IMR-90 (cell line): ENCODE measurements around the gene EMSY. TPM values are rescaled to one million over a fixed set of nuclear protein-coding genes. Genes with fewer than 3 reads are reported as not detected.

Experiments
- ATAC-seq: fragments of 200-7000 bp; cut with Tn5 transposase; 2 replicates; pipeline ENCODE4 v1.9.1; 2020; ENCODE audit warnings: low read depth, mild to moderate bottlenecking, moderate library complexity
- BruUV-seq: library from RNA; stranded (reverse); fragments of 400-500 nt; replicated peaks from 2 replicates; lab custom pipeline; 2021; lab: Mats Ljungman, UMichigan
- CTCF ChIA-PET: fragments of 300-600 bp; formaldehyde crosslinking; extraction: SDS; loops from one replicate; lab custom pipeline; 2021; ENCODE audit warnings: antibody characterized with exemption; lab: Yijun Ruan, JAX
- POLR2A ChIA-PET: fragments of 300-600 bp; sonication (Branson Sonifier 250); formaldehyde crosslinking; loops from one replicate; lab custom pipeline; 2022; ENCODE audit warnings: antibody characterized with exemption; ENCODE audit not compliant: unreplicated experiment; lab: Charles Lee
- DNase-seq: peaks from one replicate; pipeline ENCODE4 v3.0.0; 2013
- H2AFZ ChIP-seq: replicated peaks from 2 replicates; pipeline ENCODE3; 2013; ENCODE audit warnings: low read length, mild to moderate bottlenecking; ENCODE audit not compliant: poor library complexity
- H2AK5ac ChIP-seq: 2 replicates; pipeline ENCODE4 v1.6.1; 2013; ENCODE audit warnings: low read depth, low read length, inconsistent platforms
- H2AK9ac ChIP-seq: replicated peaks from 2 replicates; pipeline ENCODE3; 2013; ENCODE audit warnings: mild to moderate bottlenecking, low read depth, low read length, moderate library complexity; ENCODE audit not compliant: poor library complexity
- H2BK120ac ChIP-seq: 2 replicates; pipeline ENCODE4 v1.6.1; 2013; ENCODE audit warnings: low read depth, low read length, inconsistent platforms
- H2BK15ac ChIP-seq: 3 replicates; pipeline ENCODE4 v1.6.1; 2013; ENCODE audit warnings: low read depth, low read length, inconsistent platforms
- H2BK20ac ChIP-seq: 2 replicates; pipeline ENCODE4 v1.6.1; 2013; ENCODE audit warnings: low read depth, mild to moderate bottlenecking, inconsistent platforms, low read length, moderate library complexity
- H2BK5ac ChIP-seq: 2 replicates; pipeline ENCODE4 v1.6.1; 2013; ENCODE audit warnings: mild to moderate bottlenecking, low read depth, low read length, inconsistent platforms; ENCODE audit not compliant: poor library complexity, severe bottlenecking
- H3K14ac ChIP-seq: replicated peaks from 2 replicates; pipeline ENCODE4 v1.6.1; 2013; ENCODE audit warnings: low read depth, low read length, inconsistent platforms
- H3K18ac ChIP-seq: 2 replicates; pipeline ENCODE4 v1.6.1; 2013; ENCODE audit warnings: low read depth, low read length, control low read depth
- H3K23ac ChIP-seq: 2 replicates; pipeline ENCODE4 v1.6.1; 2013; ENCODE audit warnings: low read depth, low read length, inconsistent platforms
- H3K27ac ChIP-seq: 2 replicates; pipeline ENCODE4 v1.5.1; 2013; ENCODE audit warnings: mild to moderate bottlenecking, control low read depth, low read length; ENCODE audit not compliant: insufficient read depth
- H3K27me3 ChIP-seq: 2 replicates; pipeline ENCODE4 v1.6.1; 2013; ENCODE audit warnings: low read length; ENCODE audit not compliant: control insufficient read depth, insufficient read depth
- H3K36me3 ChIP-seq: 2 replicates; pipeline ENCODE4 v1.6.1; 2013; ENCODE audit warnings: low read length, mixed read lengths; ENCODE audit not compliant: control insufficient read depth, insufficient read depth
- H3K4ac ChIP-seq: 2 replicates; pipeline ENCODE4 v1.6.1; 2013; ENCODE audit warnings: low read depth, low read length, inconsistent platforms
- H3K4me1 ChIP-seq: 2 replicates; pipeline ENCODE4 v1.6.1; 2013; ENCODE audit warnings: low read length, mixed read lengths; ENCODE audit not compliant: control insufficient read depth, insufficient read depth
- H3K4me2 ChIP-seq: 2 replicates; pipeline ENCODE4 v1.6.1; 2013; ENCODE audit warnings: low read depth, mild to moderate bottlenecking, control low read depth, low read length, moderate library complexity
- H3K4me3 ChIP-seq: 2 replicates; pipeline ENCODE4 v1.5.1; 2013; ENCODE audit warnings: low read depth, mild to moderate bottlenecking, control low read depth, low read length, moderate library complexity; ENCODE audit not compliant: insufficient read depth
- H3K56ac ChIP-seq: 2 replicates; pipeline ENCODE4 v1.6.1; 2013; ENCODE audit warnings: low read length, inconsistent platforms; ENCODE audit not compliant: insufficient read depth; ENCODE audit errors: extremely low read depth
- H3K79me1 ChIP-seq, 2 experiments: 2 replicates each; pipeline ENCODE4 v1.6.1; 2013; ENCODE audit warnings: low read length in 2 of 2, inconsistent platforms in 1 of 2, low read depth in 1 of 2
- H3K9ac ChIP-seq: 2 replicates; pipeline ENCODE4 v1.6.1; 2013; ENCODE audit warnings: low read depth, low read length, control low read depth
- H3K9me1 ChIP-seq: 2 replicates; pipeline ENCODE4 v1.6.1; 2013; ENCODE audit warnings: low read length, inconsistent platforms; ENCODE audit not compliant: insufficient read depth
- H3K9me3 ChIP-seq: 2 replicates; pipeline ENCODE4 v1.6.1; 2013; ENCODE audit warnings: low read length; ENCODE audit not compliant: control insufficient read depth, insufficient read depth
- H4K20me1 ChIP-seq: 2 replicates; pipeline ENCODE4 v1.6.1; 2013; ENCODE audit warnings: low read length, inconsistent platforms; ENCODE audit not compliant: insufficient read depth
- H4K5ac ChIP-seq: 2 replicates; pipeline ENCODE4 v1.6.1; 2013; ENCODE audit warnings: mild to moderate bottlenecking, low read depth, low read length, control low read depth
- H4K8ac ChIP-seq, 2 experiments: 2 replicates each; pipeline ENCODE4 v1.6.1; 2013; ENCODE audit warnings: low read depth in 2 of 2, low read length in 2 of 2, control low read depth in 1 of 2, inconsistent platforms in 1 of 2
- H4K91ac ChIP-seq: 2 replicates; pipeline ENCODE4 v1.6.1; 2013; ENCODE audit warnings: low read depth, low read length, inconsistent platforms; ENCODE audit not compliant: insufficient read depth
- BHLHE40 ChIP-seq: fragments of 150-350 bp; IDR thresholded peaks from 2 replicates; pipeline ENCODE4 v1.6.1; 2016; ENCODE audit warnings: mild to moderate bottlenecking, low read depth, low read length
- CEBPB ChIP-seq: IDR thresholded peaks from 2 replicates; pipeline ENCODE4 v1.6.1; 2012; ENCODE audit warnings: low read depth, low read length, improper control_type of control experiment
- CHD1 ChIP-seq: IDR thresholded peaks from 2 replicates; pipeline ENCODE4 v1.6.1; 2012; ENCODE audit warnings: low read depth, low read length, improper control_type of control experiment
- CTCF ChIP-seq: conservative IDR thresholded peaks from 2 replicates; pipeline ENCODE4 v1.5.1; 2012; ENCODE audit warnings: mild to moderate bottlenecking, low read depth, low read length, improper control_type of control experiment
- ELK1 ChIP-seq: fragments of 150-350 bp; IDR thresholded peaks from 2 replicates; pipeline ENCODE4 v1.6.1; 2016; ENCODE audit warnings: low read depth, mild to moderate bottlenecking, low read length, moderate library complexity, borderline replicate concordance
- FOS ChIP-seq: fragments of 150-350 bp; IDR thresholded peaks from 2 replicates; pipeline ENCODE4 v1.6.1; 2016; ENCODE audit warnings: low read depth, low read length
- MAFK ChIP-seq: IDR thresholded peaks from 2 replicates; pipeline ENCODE4 v1.6.1; 2012; ENCODE audit warnings: low read depth, low read length, improper control_type of control experiment
- MAZ ChIP-seq: IDR thresholded peaks from 2 replicates; pipeline ENCODE4 v1.6.1; 2012; ENCODE audit warnings: low read depth, mild to moderate bottlenecking, low read length, improper control_type of control experiment, moderate library complexity, borderline replicate concordance
- NFE2L2 ChIP-seq: fragments of 150-350 bp; IDR thresholded peaks from 2 replicates; pipeline ENCODE4 v1.6.1; 2016; ENCODE audit warnings: low read depth, mild to moderate bottlenecking, low read length
- POLR2A ChIP-seq: IDR thresholded peaks from 2 replicates; pipeline ENCODE4 v1.6.1; 2012; ENCODE audit warnings: mild to moderate bottlenecking, low read depth, low read length
- RAD21 ChIP-seq: IDR thresholded peaks from 2 replicates; pipeline ENCODE4 v1.6.1; 2012; ENCODE audit warnings: low read length, improper control_type of control experiment
- RCOR1 ChIP-seq: IDR thresholded peaks from 2 replicates; pipeline ENCODE4 v1.6.1; 2012; ENCODE audit warnings: mild to moderate bottlenecking, low read length, improper control_type of control experiment; ENCODE audit not compliant: insufficient replicate concordance
- RFX5 ChIP-seq: IDR thresholded peaks from 2 replicates; pipeline ENCODE4 v1.8.0; 2012; ENCODE audit warnings: low read depth, mild to moderate bottlenecking, low read length, moderate library complexity
- SMC3 ChIP-seq: fragments of 150-350 bp; IDR thresholded peaks from 2 replicates; pipeline ENCODE4 v1.6.1; 2016; ENCODE audit warnings: low read depth, mild to moderate bottlenecking, antibody characterized with exemption, low read length, moderate library complexity
- WGBS, 2 experiments: methylation state at CpG; one replicate each; pipeline versions ENCODE4 v1.1.5 to v1.1.7; 2013; ENCODE audit warnings: missing lambda C conversion rate in 2 of 2; ENCODE audit not compliant: insufficient read length in 1 of 2; ENCODE audit errors: extremely low coverage in 2 of 2; 5-methylcytosine and 5-hydroxymethylcytosine counted together
- dilution Hi-C: fragments of 300-500 bp; cut with HindIII; formaldehyde crosslinking; loops from one replicate; pipeline ENCODE4 v1.14.3; 2018; ENCODE audit warnings: low sequenced_read_pairs; ENCODE audit not compliant: unreplicated experiment
- in situ Hi-C: fragments of 300-500 bp; cut with MboI; formaldehyde crosslinking; loops from 3 replicates; pipeline ENCODE4 v1.14.3; 2019; ENCODE audit warnings: low sequenced_read_pairs, inconsistent platforms, mixed read lengths
- intact Hi-C: fragments of 100-400 bp; cut with micrococcal nuclease; formaldehyde crosslinking; loops from 2 replicates; pipeline ENCODE4 v1.10.0; 2022
- polyA plus RNA-seq, 3 experiments: library from polyadenylated mRNA; depleted of rRNA; stranded (reverse); fragments of >200 nt; gene quantifications; 2 replicates each; pipeline ENCODE4 v1.2.3, GENCODE V29; 2012; ENCODE audit warnings: low replicate concordance in 1 of 3
- total RNA-seq: library from RNA; depleted of rRNA; stranded (reverse); fragments of >200 nt; gene quantifications from 2 replicates; pipeline ENCODE4 v1.2.3, GENCODE V29; 2012

The EMSY gene
- total and polyA plus RNA-seq, 2 of the 4 experiments (the other 2 are of a cell fraction) = 14.1 to 22.0 TPM

- ATAC-seq (peak; percentile 77), DNase-seq (peak; percentile 90)
- no peaks in the 10 kb centered on the region for H3K4me1 ChIP-seq
- dilution Hi-C loops = no loop called here
- H3K9me3 ChIP-seq = no peaks in the 10 kb centered on the region
- H3K9me1 ChIP-seq = 0 out of 2 replicates have a peak, but pooled peaks cover 3% of the 10 kb centered on the region
- H2AK9ac ChIP-seq = peak overlapping the region; percentile 95
- no peak overlapping the region for H3K18ac ChIP-seq
- no peak overlapping the region for H2BK20ac ChIP-seq
- peak overlapping the region; percentile 44 for H3K27ac ChIP-seq
- peak overlapping the region; percentile 46 for H3K4ac ChIP-seq
- ChIA-PET POLR2A (no interaction called here), CTCF (interaction anchor here (0.8 to 1.2 kb wide), 2 partner anchors 9 to 11 kb away, joined by 3 read pairs; no protein-coding TSS in a partner anchor)
- intact Hi-C loops = loop anchor here (2.0 kb wide), 1 partner anchor 67 kb away; no protein-coding TSS in a partner anchor
- peak overlapping the region; percentile 64; the same call in 1 of the 2 replicates for H2AK5ac ChIP-seq
- peaks cover 2% of the 10 kb centered on the region; the same call in 1 of the 2 replicates for H3K36me3 ChIP-seq
- in situ Hi-C loops = no loop called here
- peak overlapping the region; percentile 86 for H2AFZ ChIP-seq
- BruUV-seq = no TSS peak
- H3K4me2 ChIP-seq = peak overlapping the region; percentile 92
- no peak overlapping the region for H2BK15ac ChIP-seq
- no peaks in the 10 kb centered on the region for H3K27me3 ChIP-seq
- WGBS, 2 experiments = 0% methylated on average over 10 of the region's 56 CpGs; no CpG with 5 or more reads in 1 of the 2 experiments
- H3K56ac ChIP-seq = peak overlapping the region; percentile 63; the same call in 1 of the 2 replicates
- peak overlapping the region; percentile 22 for H2BK5ac ChIP-seq
- H3K14ac ChIP-seq = peak overlapping the region; percentile 11; the same call in 1 of the 2 replicates
- H4K8ac ChIP-seq = peak overlapping the region in 1 of 2 experiments; percentile 72; a peak in 3 of 4 replicates
- H4K5ac ChIP-seq = no peak overlapping the region
- H2BK120ac ChIP-seq = 0 out of 2 replicates have a peak overlapping the region, but pooled peaks have one; percentile 6
- peak overlapping the region; percentile 51; the same call in 1 of the 2 replicates for H4K91ac ChIP-seq
- peak overlapping the region; percentile 70; the same call in 1 of the 2 replicates for H3K23ac ChIP-seq
- peak overlapping the region; percentile 53 for H3K9ac ChIP-seq
- peaks cover 16 to 41% of the 10 kb centered on the region in 2 experiments; a peak in 3 of 4 replicates for H3K79me1 ChIP-seq
- H3K4me3 ChIP-seq = peak overlapping the region; percentile 68
- peaks cover 9% of the 10 kb centered on the region; the same call in 1 of the 2 replicates for H4K20me1 ChIP-seq
- TF ChIP-seq RFX5 = no peak
- no peak for TF ChIP-seq CEBPB
- TF ChIP-seq CTCF = peak; percentile 34; the same call in 1 of the 2 replicates
- TF ChIP-seq FOS = no peak
- no peak for TF ChIP-seq MAFK
- TF ChIP-seq RCOR1 = no peak
- TF ChIP-seq SMC3 = peak; percentile 23
- no peak for TF ChIP-seq CHD1
- no peak for TF ChIP-seq ELK1
- peak; percentile 41; the same call in 1 of the 2 replicates for TF ChIP-seq RAD21
- TF ChIP-seq POLR2A = peak; percentile 89
- TF ChIP-seq MAZ = peak; percentile 72; the same call in 1 of the 2 replicates
- TF ChIP-seq NFE2L2 = no peak
- TF ChIP-seq BHLHE40 = no peak
Measured at GRCh38 chr11:76445121-76446084, 585 bp downstream of the EMSY start.
